GM12878 (cell line): ENCODE results near the gene UNC13D. TPM values are rescaled to one million over a fixed set of nuclear protein-coding genes. Genes with fewer than 3 reads are reported as not detected.
A peak's percentile ranks its signal among the peaks of the same experiment; 100 is the strongest.

Experiments
- CHD4 ChIP-seq: fragments of 200-600 bp; sonication (generic); IDR thresholded peaks from 2 replicates; pipeline ENCODE4 v1.6.1; 2016; ENCODE audit warnings: mild to moderate bottlenecking
- CREB1 ChIP-seq: IDR thresholded peaks from 2 replicates; pipeline ENCODE4 v1.6.1; 2012; ENCODE audit warnings: low read depth, mild to moderate bottlenecking, inconsistent platforms
- EED ChIP-seq: sonication (generic); IDR thresholded peaks from 2 replicates; pipeline ENCODE4 v1.6.1; 2016; ENCODE audit warnings: antibody characterized with exemption, low read depth
- GABPA ChIP-seq: IDR thresholded peaks from 2 replicates; pipeline ENCODE4 v1.6.1; 2014; ENCODE audit warnings: antibody characterized with exemption, low read depth, mild to moderate bottlenecking, inconsistent platforms
- IKZF1 ChIP-seq: fragments of 450-650 bp; conservative IDR thresholded peaks from 2 replicates; pipeline ENCODE4 v1.6.1; 2017; ENCODE audit warnings: antibody characterized with exemption, mild to moderate bottlenecking
- IRF4 ChIP-seq: IDR thresholded peaks from 2 replicates; pipeline ENCODE4 v1.6.1; 2011; ENCODE audit warnings: low read depth, low read length
- JUNB ChIP-seq: IDR thresholded peaks from 2 replicates; pipeline ENCODE4 v1.6.1; 2016; ENCODE audit warnings: antibody characterized with exemption, mild to moderate bottlenecking
- MYC ChIP-seq: IDR thresholded peaks from 2 replicates; pipeline ENCODE4 v1.6.1; 2011; ENCODE audit warnings: mild to moderate bottlenecking, low read length, moderate library complexity, inconsistent platforms; ENCODE audit not compliant: insufficient read depth, insufficient replicate concordance, insufficient read length, severe bottlenecking
- NFXL1 ChIP-seq: fragments of 450-650 bp; IDR thresholded peaks from 2 replicates; pipeline ENCODE4 v1.6.1; 2017; ENCODE audit warnings: antibody characterized with exemption, mild to moderate bottlenecking, borderline replicate concordance
- NKRF ChIP-seq: fragments of 450-650 bp; conservative IDR thresholded peaks from 2 replicates; pipeline ENCODE4 v1.6.1; 2017; ENCODE audit warnings: mild to moderate bottlenecking, moderate library complexity
- PAX8 ChIP-seq: fragments of 450-650 bp; IDR thresholded peaks from 2 replicates; pipeline ENCODE4 v1.6.1; 2017; ENCODE audit warnings: mild to moderate bottlenecking, moderate library complexity
- RAD21 ChIP-seq: IDR thresholded peaks from 2 replicates; pipeline ENCODE4 v1.6.1; 2011; ENCODE audit warnings: mild to moderate bottlenecking, low read depth, low read length, moderate library complexity; ENCODE audit not compliant: insufficient read depth
- RFX5 ChIP-seq: IDR thresholded peaks from 2 replicates; pipeline ENCODE4 v1.6.1; 2011; ENCODE audit warnings: low read depth, low read length, improper control_type of control experiment
- SMAD5 ChIP-seq: IDR thresholded peaks from 2 replicates; pipeline ENCODE4 v1.6.1; 2016; ENCODE audit warnings: antibody characterized with exemption, low read depth
- SPI1 ChIP-seq: IDR thresholded peaks from 2 replicates; pipeline ENCODE4 v1.6.1; 2011; ENCODE audit warnings: low read depth, mild to moderate bottlenecking, low read length, moderate library complexity, borderline replicate concordance; ENCODE audit not compliant: insufficient read depth
- STAT3 ChIP-seq: IDR thresholded peaks from 2 replicates; pipeline ENCODE4 v1.6.1; 2011; ENCODE audit warnings: low read depth, low read length, improper control_type of control experiment
- SUPT20H ChIP-seq: IDR thresholded peaks from 2 replicates; pipeline ENCODE4 v1.6.1; 2011; ENCODE audit warnings: low read depth, mild to moderate bottlenecking, low read length, moderate library complexity, borderline replicate concordance; ENCODE audit not compliant: control insufficient read depth
- TARDBP ChIP-seq: IDR thresholded peaks from 2 replicates; pipeline ENCODE4 v1.6.1; 2016; ENCODE audit warnings: borderline replicate concordance
- TCF12 ChIP-seq: IDR thresholded peaks from 2 replicates; pipeline ENCODE4 v1.6.1; 2011; ENCODE audit warnings: low read depth, mild to moderate bottlenecking, low read length
- ZNF217 ChIP-seq: fragments of 450-650 bp; IDR thresholded peaks from 2 replicates; pipeline ENCODE4 v1.6.1; 2017; ENCODE audit warnings: antibody characterized with exemption, mild to moderate bottlenecking
- polyA plus RNA-seq, 11 experiments: library from polyadenylated mRNA; depleted of rRNA in 4 of 11; unstranded in 6 of 11; stranded (reverse) in 5 of 11; fragments of >200 nt; fragmentation: Nextera tagmentation in 4 of 11; fragmentation: Illumina TruSeq in 1 of 11; extraction: Ambion mirVana in 4 of 11; extraction: Trizol in 1 of 11; gene quantifications; 1 replicate in 1 of 11; 2 replicates in 10 of 11; pipeline versions ENCODE4 v1.2.1 to v1.2.3, GENCODE V29; 2011 to 2016; ENCODE audit warnings: inconsistent platforms in 2 of 11, missing spikeins in 2 of 11, low read depth in 1 of 11
- total RNA-seq, 4 experiments: library from RNA; depleted of rRNA in 3 of 4; stranded (reverse); fragments of >200 nt in 3 of 4; fragmentation: Illumina TruSeq in 1 of 4; extraction: Trizol in 1 of 4; gene quantifications; 2 replicates each; pipeline versions ENCODE4 v1.2.1 to v1.2.3, GENCODE V29; 2013 to 2021
- TF ChIP-seq, protein P1 (sequence below): fragments of 450-650 bp; formaldehyde crosslinking; IDR thresholded peaks from 2 replicates; pipeline ENCODE4 v1.4.0; 2020; ENCODE audit warnings: mild to moderate bottlenecking, moderate library complexity

UNC13D gene
- total and polyA plus RNA-seq, 10 of the 15 experiments (the other 5 are each of a cell fraction or from before 2014, with no cell fraction given) = 0.32 to 63.9 (median 25.2) TPM

GRCh38 chr17:75799402-75799801, 44.8 kb downstream of the UNC13D start (continued):
- TF ChIP-seq RAD21 = 0 out of 2 replicates have a peak, but pooled peaks have one; percentile 9
- TF ChIP-seq STAT3 = no peak
- no peak for TF ChIP-seq ZNF217
- no peak for TF ChIP-seq PAX8
- no peak for TF ChIP-seq NFXL1
- no peak for TF ChIP-seq RFX5
- peak; percentile 26; the same call in 1 of the 2 replicates for TF ChIP-seq SPI1
- TF ChIP-seq TARDBP = no peak
- TF ChIP-seq, protein P1, sequence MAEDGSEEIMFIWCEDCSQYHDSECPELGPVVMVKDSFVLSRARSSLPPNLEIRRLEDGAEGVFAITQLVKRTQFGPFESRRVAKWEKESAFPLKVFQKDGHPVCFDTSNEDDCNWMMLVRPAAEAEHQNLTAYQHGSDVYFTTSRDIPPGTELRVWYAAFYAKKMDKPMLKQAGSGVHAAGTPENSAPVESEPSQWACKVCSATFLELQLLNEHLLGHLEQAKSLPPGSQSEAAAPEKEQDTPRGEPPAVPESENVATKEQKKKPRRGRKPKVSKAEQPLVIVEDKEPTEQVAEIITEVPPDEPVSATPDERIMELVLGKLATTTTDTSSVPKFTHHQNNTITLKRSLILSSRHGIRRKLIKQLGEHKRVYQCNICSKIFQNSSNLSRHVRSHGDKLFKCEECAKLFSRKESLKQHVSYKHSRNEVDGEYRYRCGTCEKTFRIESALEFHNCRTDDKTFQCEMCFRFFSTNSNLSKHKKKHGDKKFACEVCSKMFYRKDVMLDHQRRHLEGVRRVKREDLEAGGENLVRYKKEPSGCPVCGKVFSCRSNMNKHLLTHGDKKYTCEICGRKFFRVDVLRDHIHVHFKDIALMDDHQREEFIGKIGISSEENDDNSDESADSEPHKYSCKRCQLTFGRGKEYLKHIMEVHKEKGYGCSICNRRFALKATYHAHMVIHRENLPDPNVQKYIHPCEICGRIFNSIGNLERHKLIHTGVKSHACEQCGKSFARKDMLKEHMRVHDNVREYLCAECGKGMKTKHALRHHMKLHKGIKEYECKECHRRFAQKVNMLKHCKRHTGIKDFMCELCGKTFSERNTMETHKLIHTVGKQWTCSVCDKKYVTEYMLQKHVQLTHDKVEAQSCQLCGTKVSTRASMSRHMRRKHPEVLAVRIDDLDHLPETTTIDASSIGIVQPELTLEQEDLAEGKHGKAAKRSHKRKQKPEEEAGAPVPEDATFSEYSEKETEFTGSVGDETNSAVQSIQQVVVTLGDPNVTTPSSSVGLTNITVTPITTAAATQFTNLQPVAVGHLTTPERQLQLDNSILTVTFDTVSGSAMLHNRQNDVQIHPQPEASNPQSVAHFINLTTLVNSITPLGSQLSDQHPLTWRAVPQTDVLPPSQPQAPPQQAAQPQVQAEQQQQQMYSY (CRISPR knock-in tag) = no peak
- TF ChIP-seq NKRF = no peak
- no peak for TF ChIP-seq MYC
- TF ChIP-seq EED = no peak
- TF ChIP-seq TCF12 = 0 out of 2 replicates have a peak, but pooled peaks have one; percentile 30
- no peak for TF ChIP-seq SMAD5
- no peak for TF ChIP-seq SUPT20H
- no peak for TF ChIP-seq JUNB
- no peak for TF ChIP-seq IKZF1
- TF ChIP-seq CREB1 = no peak
- TF ChIP-seq IRF4 = no peak
- TF ChIP-seq CHD4 = no peak
- TF ChIP-seq GABPA = no peak
- TF ChIP-seq, all 136 proteins: peak for 4
